Measurements from ENCODE around the gene PTPRQ.

- TF ChIP-seq EZH2 (IDR thresholded peaks at IDR 0.05) (no peak), EZH2phosphoT487 (IDR thresholded peaks at IDR 0.05) (no peak)
- TF ChIP-seq, protein P1, sequence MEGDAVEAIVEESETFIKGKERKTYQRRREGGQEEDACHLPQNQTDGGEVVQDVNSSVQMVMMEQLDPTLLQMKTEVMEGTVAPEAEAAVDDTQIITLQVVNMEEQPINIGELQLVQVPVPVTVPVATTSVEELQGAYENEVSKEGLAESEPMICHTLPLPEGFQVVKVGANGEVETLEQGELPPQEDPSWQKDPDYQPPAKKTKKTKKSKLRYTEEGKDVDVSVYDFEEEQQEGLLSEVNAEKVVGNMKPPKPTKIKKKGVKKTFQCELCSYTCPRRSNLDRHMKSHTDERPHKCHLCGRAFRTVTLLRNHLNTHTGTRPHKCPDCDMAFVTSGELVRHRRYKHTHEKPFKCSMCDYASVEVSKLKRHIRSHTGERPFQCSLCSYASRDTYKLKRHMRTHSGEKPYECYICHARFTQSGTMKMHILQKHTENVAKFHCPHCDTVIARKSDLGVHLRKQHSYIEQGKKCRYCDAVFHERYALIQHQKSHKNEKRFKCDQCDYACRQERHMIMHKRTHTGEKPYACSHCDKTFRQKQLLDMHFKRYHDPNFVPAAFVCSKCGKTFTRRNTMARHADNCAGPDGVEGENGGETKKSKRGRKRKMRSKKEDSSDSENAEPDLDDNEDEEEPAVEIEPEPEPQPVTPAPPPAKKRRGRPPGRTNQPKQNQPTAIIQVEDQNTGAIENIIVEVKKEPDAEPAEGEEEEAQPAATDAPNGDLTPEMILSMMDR (IDR thresholded peaks at IDR 0.05) = no peak
Observed at GRCh38 chr12:80717856-80718255, 273.8 kb downstream of the PTPRQ start.

Measured in neural progenitor cell (in vitro differentiated cells).